ENCODE results near the gene FETUB. TPM values are rescaled to one million over a fixed set of nuclear protein-coding genes. Genes with fewer than 3 reads are reported as not detected.

The FETUB gene
- polyA plus RNA-seq, 3 donors: not detected

GRCh38 chr3:186640473-186640818, 247 bp downstream of the FETUB start:
- Histone ChIP-seq H3K4me3 (replicated peaks in 1 of 3; ENCODE audit: low read depth in 2 of 3, low read length in 3 of 3) (no peak overlapping the region), H4K20me1 (ENCODE audit: insufficient read depth, low read length) (no peaks in the 10 kb centered on the region), H3K4me2 (replicated peaks; ENCODE audit: extremely low read depth, low read length, poor library complexity, severe bottlenecking) (no peak overlapping the region), H2AFZ (ENCODE audit: insufficient read depth, low read depth, low read length, poor library complexity, severe bottlenecking) (no peak overlapping the region), H3K9ac (ENCODE audit: insufficient read depth, low read length, poor library complexity, severe bottlenecking) (no peak overlapping the region), H3K27ac (ENCODE audit: low read depth in 1 of 2, low read length in 2 of 2) (no peak overlapping the region), H3K4me1 (ENCODE audit: control insufficient read depth in 1 of 2, insufficient read depth in 2 of 2, low read length in 2 of 2) (no peaks in the 10 kb centered on the region), H3K79me2 (ENCODE audit: insufficient read depth, low read length) (no peaks in the 10 kb centered on the region), H3K9me3 (replicated peaks in 1 of 2; ENCODE audit: control insufficient read depth in 1 of 2, insufficient read depth in 1 of 2, low read length in 2 of 2) (no peaks in the 10 kb centered on the region), H3K36me3 (replicated peaks in 1 of 2; ENCODE audit: control insufficient read depth in 1 of 2, insufficient read depth in 2 of 2, low read length in 2 of 2) (no peaks in the 10 kb centered on the region), H3K27me3 (ENCODE audit: control insufficient read depth in 2 of 2, insufficient read depth in 2 of 2, low read length in 2 of 2) (peaks cover 0 to 2% of the 10 kb centered on the region in 2 donors)
- no peak for TF ChIP-seq CTCF (IDR thresholded peaks at IDR 0.05)
- WGBS (ENCODE audit: insufficient coverage): 90% methylated on average over 8 of the region's 9 CpGs
- no peak overlapping the region for H3K4me3 Mint-ChIP-seq
- H3K36me3 Mint-ChIP-seq: no peaks in the 10 kb centered on the region
- intact Hi-C loops (cut with micrococcal nuclease): no loop called here
- peaks cover 7 to 19% (median 14%) of the 10 kb centered on the region in 3 donors for H3K27me3 Mint-ChIP-seq (ENCODE audit: low read depth in 3 of 3)
- H3K9me3 Mint-ChIP-seq: peaks cover 0 to 6% (median 2%) of the 10 kb centered on the region in 7 donors
- H3K27ac Mint-ChIP-seq: no peak overlapping the region
- no peak for DNase-seq
- no peaks in the 10 kb centered on the region for H3K4me1 Mint-ChIP-seq

- Histone ChIP-seq H3K4me1 (ENCODE audit: control insufficient read depth in 1 of 2, insufficient read depth in 2 of 2, low read length in 2 of 2) (no peaks in the 10 kb centered on the region), H3K79me2 (ENCODE audit: insufficient read depth, low read length) (no peaks in the 10 kb centered on the region), H3K9ac (ENCODE audit: insufficient read depth, low read length, poor library complexity, severe bottlenecking) (no peak overlapping the region), H3K4me2 (replicated peaks; ENCODE audit: extremely low read depth, low read length, poor library complexity, severe bottlenecking) (no peak overlapping the region), H3K36me3 (replicated peaks in 1 of 2; ENCODE audit: control insufficient read depth in 1 of 2, insufficient read depth in 2 of 2, low read length in 2 of 2) (no peaks in the 10 kb centered on the region), H3K27me3 (ENCODE audit: control insufficient read depth in 2 of 2, insufficient read depth in 2 of 2, low read length in 2 of 2) (peaks cover 0 to 2% of the 10 kb centered on the region in 2 donors), H2AFZ (ENCODE audit: insufficient read depth, low read depth, low read length, poor library complexity, severe bottlenecking) (no peak overlapping the region), H3K9me3 (replicated peaks in 1 of 2; ENCODE audit: control insufficient read depth in 1 of 2, insufficient read depth in 1 of 2, low read length in 2 of 2) (no peaks in the 10 kb centered on the region), H3K4me3 (replicated peaks in 1 of 3; ENCODE audit: low read depth in 2 of 3, low read length in 3 of 3) (no peak overlapping the region), H4K20me1 (ENCODE audit: insufficient read depth, low read length) (no peaks in the 10 kb centered on the region), H3K27ac (ENCODE audit: low read depth in 1 of 2, low read length in 2 of 2) (no peak overlapping the region)
- Mint-ChIP-seq H3K9me3 (peaks cover 0 to 6% (median 2%) of the 10 kb centered on the region in 7 donors), H3K27me3 (ENCODE audit: low read depth in 3 of 3) (peaks cover 7 to 19% (median 14%) of the 10 kb centered on the region in 3 donors), H3K4me1 (no peaks in the 10 kb centered on the region), H3K36me3 (no peaks in the 10 kb centered on the region), H3K4me3 (no peak overlapping the region), H3K27ac (no peak overlapping the region)
- intact Hi-C loops (cut with micrococcal nuclease): no loop called here
- DNase-seq: no peak
- TF ChIP-seq CTCF (IDR thresholded peaks at IDR 0.05): no peak
Observed at GRCh38 chr3:186640929-186641328, 730 bp downstream of the FETUB start.

Measured in CD14-positive monocyte (primary cell).